GM10248 (cell line): ENCODE measurements around the gene SIAH2.

ENCODE experiments used
- CTCF ChIA-PET: fragments of 300-600 bp; sonication (Branson Sonifier 250); formaldehyde crosslinking; extraction: SDS; loops from one replicate; lab custom pipeline; 2021; ENCODE audit warnings: antibody characterized with exemption; lab: Yijun Ruan, JAX
- POLR2A ChIA-PET: fragments of 350-650 bp; sonication (Branson Sonifier 250); formaldehyde crosslinking; extraction: SDS; loops from one replicate; lab custom pipeline; 2020; ENCODE audit warnings: antibody characterized with exemption; lab: Yijun Ruan, JAX
- DNase-seq: peaks from one replicate; pipeline ENCODE4 v3.0.0; 2012; ENCODE audit errors: extremely low spot score
- CTCF ChIP-seq: IDR thresholded peaks from 2 replicates; pipeline ENCODE4 v1.5.1; 2012; ENCODE audit warnings: mild to moderate bottlenecking, low read depth; ENCODE audit errors: extremely low read depth, missing control alignments, control extremely low read depth

SIAH2 gene

GRCh38 chr3:150756491-150757059 lies 6.4 kb downstream of the SIAH2 start:
- POLR2A ChIA-PET: no interaction called here
- no peak for TF ChIP-seq CTCF
- CTCF ChIA-PET: interaction anchor here (1.4 kb wide), 1 partner anchor 10 kb away, joined by 4 read pairs; no protein-coding TSS in a partner anchor
- no peak for DNase-seq

- CTCF ChIA-PET: interaction anchor here (1.4 kb wide), 1 partner anchor 9 kb away, joined by 4 read pairs; no protein-coding TSS in a partner anchor
- POLR2A ChIA-PET: no interaction called here
- TF ChIP-seq CTCF: no peak
- DNase-seq: no peak
Observed at GRCh38 chr3:150755902-150756301, 7.1 kb downstream of the SIAH2 start.

GRCh38 chr3:150754896-150755295 lies 8.1 kb downstream of the SIAH2 start:
- TF ChIP-seq CTCF: no peak
- ChIA-PET CTCF (interaction anchor here (1.4 kb wide), 1 partner anchor 8 kb away, joined by 4 read pairs; no protein-coding TSS in a partner anchor), POLR2A (interaction anchor here (0.7 kb wide), 1 partner anchor 15 kb away, joined by 5 read pairs; no protein-coding TSS in a partner anchor)
- DNase-seq: no peak

GRCh38 chr3:150751781-150752263 lies 11.1 kb downstream of the SIAH2 start:
- CTCF ChIA-PET: no interaction called here
- POLR2A ChIA-PET: no interaction called here
- no peak for DNase-seq
- TF ChIP-seq CTCF: no peak

GRCh38 chr3:150749255-150749654 lies 13.7 kb downstream of the SIAH2 start:
- no peak for TF ChIP-seq CTCF
- CTCF ChIA-PET: no interaction called here
- DNase-seq: no peak
- POLR2A ChIA-PET: no interaction called here

GRCh38 chr3:150748684-150749047 lies 14.3 kb downstream of the SIAH2 start:
- CTCF ChIA-PET: interaction anchor here (2.1 kb wide), 1 partner anchor 12 kb away, joined by 5 read pairs; no protein-coding TSS in a partner anchor

More at GRCh38 chr3:150748684-150749047, 14.3 kb downstream of the SIAH2 start:
- POLR2A ChIA-PET: no interaction called here
- no peak for DNase-seq
- TF ChIP-seq CTCF: no peak
